AG09309 (cell line): ENCODE results near the gene SEMA5A.
A peak's percentile ranks its signal among the peaks of the same experiment; 100 is the strongest.

Experiments
- DNase-seq: peaks from one replicate; pipeline ENCODE4 v3.0.0-alpha.2; 2010; ENCODE audit warnings: low read depth
- H3K4me3 ChIP-seq: 2 replicates; pipeline ENCODE4 v1.5.1; 2011; ENCODE audit warnings: mild to moderate bottlenecking, low read depth, low read length, moderate library complexity; ENCODE audit not compliant: control insufficient read depth
- TF ChIP-seq, protein P1 (sequence below): IDR thresholded peaks from 2 replicates; pipeline ENCODE4 v1.5.1; 2011; ENCODE audit warnings: mild to moderate bottlenecking, low read depth, low read length, inconsistent platforms; ENCODE audit not compliant: insufficient read depth, control insufficient read depth; ENCODE audit errors: missing control alignments

Gene SEMA5A

DNA sequence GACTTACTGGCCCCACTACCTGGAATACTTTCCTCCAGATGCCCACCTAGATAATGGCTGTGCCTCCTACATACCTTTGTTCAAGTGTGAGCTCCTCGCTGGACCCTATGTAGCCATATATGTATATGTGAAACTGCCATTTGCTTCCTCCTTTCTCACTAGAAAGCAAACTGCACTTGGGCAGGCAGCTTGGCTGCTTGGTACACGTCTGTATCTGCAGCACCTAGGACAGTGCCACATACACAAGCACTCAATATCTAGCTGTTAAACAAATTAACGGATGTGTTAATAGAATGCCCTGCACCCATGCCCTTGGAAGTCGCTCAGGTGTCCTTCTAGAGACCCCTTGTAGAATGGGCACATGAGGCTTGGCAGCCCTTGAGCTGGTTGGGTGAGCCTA lies 301.5 kb downstream of the SEMA5A start:
- DNase-seq: no peak
- TF ChIP-seq, protein P1, sequence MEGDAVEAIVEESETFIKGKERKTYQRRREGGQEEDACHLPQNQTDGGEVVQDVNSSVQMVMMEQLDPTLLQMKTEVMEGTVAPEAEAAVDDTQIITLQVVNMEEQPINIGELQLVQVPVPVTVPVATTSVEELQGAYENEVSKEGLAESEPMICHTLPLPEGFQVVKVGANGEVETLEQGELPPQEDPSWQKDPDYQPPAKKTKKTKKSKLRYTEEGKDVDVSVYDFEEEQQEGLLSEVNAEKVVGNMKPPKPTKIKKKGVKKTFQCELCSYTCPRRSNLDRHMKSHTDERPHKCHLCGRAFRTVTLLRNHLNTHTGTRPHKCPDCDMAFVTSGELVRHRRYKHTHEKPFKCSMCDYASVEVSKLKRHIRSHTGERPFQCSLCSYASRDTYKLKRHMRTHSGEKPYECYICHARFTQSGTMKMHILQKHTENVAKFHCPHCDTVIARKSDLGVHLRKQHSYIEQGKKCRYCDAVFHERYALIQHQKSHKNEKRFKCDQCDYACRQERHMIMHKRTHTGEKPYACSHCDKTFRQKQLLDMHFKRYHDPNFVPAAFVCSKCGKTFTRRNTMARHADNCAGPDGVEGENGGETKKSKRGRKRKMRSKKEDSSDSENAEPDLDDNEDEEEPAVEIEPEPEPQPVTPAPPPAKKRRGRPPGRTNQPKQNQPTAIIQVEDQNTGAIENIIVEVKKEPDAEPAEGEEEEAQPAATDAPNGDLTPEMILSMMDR: no peak
- no peak overlapping the region for H3K4me3 ChIP-seq

DNA sequence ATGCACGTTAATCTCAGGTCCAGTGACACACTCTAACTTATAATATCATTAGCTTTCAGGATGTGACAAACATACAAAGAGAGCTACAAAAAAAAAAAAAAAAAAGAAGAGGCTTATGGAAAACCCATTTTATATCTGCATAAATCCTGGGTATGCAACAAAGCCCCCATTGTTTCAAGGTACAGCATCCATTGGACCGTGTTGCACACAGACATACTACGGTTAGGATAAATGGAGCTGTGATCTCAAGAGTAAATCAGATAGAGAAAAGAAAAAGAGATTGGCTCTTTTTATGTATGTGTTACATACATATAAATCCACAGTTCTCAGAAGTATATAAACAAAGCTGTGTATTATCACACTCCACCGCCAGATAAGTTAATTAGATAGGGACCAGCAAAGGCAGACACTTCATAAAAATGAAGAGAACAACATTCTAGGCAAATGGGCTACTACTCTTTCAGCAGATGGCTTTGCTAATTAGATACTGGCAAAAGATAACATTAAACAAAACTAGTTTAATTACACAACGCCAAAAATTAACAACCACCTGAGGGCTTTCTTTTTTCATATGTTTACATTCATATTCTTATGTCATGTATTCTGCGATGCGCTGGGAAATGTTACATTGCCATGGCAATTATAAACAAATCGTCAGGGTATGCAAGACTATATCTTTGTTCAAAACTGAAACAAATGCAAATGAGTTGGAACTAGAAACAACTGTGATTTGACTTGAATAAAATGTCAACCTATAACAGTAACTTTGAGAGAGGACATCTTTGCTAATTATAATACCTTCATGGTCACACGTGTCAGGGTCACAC lies 304.2 kb downstream of the SEMA5A start:
- no peak for DNase-seq
- no peak overlapping the region for H3K4me3 ChIP-seq
- TF ChIP-seq, protein P1: no peak

DNA sequence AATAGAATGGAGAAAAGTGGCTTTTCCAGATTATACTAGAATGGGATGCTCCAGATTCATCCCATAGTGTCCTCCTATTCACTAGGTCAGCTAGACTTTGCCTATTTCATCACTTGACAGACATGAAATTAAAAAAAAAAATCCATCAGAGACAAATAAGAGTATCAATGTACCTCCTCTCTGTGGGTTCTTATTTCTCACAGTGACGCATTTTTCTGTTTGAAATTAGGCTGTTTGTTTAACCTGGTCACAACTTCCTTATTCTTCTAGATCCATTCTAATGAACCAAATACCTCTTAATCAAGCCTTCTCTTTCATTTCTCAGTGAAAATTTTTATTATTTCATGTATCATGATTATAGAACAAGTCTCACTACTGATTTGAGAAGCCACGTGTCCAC lies 305.4 kb downstream of the SEMA5A start:
- H3K4me3 ChIP-seq: no peak overlapping the region
- TF ChIP-seq, protein P1: no peak
- no peak for DNase-seq

DNA sequence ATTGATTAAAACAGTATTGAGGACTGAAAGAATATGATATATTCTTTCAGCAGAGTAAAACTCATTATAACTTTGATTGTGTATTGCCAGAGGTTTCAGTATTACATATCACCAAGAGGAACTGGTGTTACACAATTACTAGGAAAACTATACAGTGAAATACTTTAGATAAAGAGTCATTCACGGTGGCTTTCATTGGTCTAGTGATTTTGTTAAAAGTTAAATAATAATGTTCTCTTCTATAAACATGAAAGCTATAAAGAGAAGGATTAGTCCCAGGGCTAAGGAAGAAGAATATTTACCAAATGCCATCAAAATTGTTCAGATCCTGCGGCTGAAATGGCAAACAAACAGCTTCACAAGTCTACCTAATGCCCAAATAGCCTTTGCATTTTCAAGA lies 306.2 kb downstream of the SEMA5A start:
- TF ChIP-seq, protein P1: no peak
- DNase-seq: no peak
- H3K4me3 ChIP-seq: no peak overlapping the region

DNA sequence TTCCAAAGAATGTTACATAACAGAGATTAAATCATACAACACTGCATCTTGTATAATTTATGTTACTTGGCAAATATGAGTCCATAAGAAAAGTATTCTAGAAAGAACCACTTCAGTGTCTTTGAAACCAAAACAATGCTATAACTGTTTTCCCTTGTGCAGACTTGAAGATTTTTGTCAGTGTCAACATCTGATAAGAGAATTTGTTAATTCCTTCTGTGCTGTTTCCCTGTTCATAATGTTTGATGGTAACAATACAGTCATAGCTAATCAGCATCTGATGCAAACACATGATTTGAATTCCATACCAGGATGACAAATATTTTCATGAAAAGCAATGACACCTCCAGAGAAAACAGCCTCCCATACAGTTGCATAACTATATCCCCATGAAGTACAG lies 306.8 kb downstream of the SEMA5A start:
- DNase-seq: peak; percentile 27
- no peak overlapping the region for H3K4me3 ChIP-seq
- TF ChIP-seq, protein P1: no peak

DNA sequence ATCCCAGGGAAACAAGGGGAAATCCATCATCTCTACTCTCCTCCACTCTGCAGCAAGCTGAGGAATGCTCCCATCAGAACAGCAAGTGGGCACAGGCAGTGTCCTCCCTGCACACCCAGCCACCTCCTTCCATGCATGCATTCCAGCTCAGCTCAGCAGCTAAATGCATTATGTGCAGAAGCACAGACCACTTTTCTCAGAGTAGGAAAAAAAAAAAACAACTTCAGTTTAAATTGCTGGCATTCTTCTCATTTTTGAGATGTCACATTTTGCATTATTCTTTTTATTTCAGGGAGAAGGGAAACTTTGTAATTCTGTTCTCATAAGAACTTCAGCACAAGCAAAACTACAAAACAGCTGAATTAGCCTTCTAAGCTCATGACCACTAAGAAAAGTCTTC lies 312.2 kb downstream of the SEMA5A start:
- DNase-seq: no peak
- TF ChIP-seq, protein P1: no peak
- no peak overlapping the region for H3K4me3 ChIP-seq

DNA sequence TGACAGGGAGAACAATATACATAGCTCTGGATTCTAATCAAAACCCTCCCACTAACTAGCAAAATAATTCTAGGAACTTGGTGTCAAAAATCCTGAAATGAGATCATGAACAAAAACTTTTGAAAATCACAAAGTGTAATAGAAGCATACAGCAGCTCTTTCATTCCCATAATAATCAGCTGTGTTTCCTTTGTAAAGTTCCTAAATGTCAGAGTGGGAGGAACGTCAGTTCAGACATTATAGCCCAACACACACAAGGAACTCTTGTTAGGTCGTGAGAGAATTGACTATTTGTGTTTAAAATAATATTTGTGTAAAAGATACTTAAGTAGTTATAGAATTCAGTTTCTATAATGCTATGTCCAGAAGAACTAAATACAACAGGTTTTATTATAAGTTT lies 312.8 kb downstream of the SEMA5A start:
- TF ChIP-seq, protein P1: no peak
- no peak for DNase-seq
- H3K4me3 ChIP-seq: no peak overlapping the region
